Measurements from ENCODE around the gene RAPGEF4. TPM values are rescaled to one million over a fixed set of nuclear protein-coding genes. Genes with fewer than 3 reads are reported as not detected.
A peak's percentile ranks its signal among the peaks of the same experiment; 100 is the strongest.

Gene RAPGEF4
- total and polyA plus RNA-seq, 8 donors, result 3.6 to 23.7 (median 9.8) TPM; not detected in 1

- TF ChIP-seq POLR2AphosphoS5 (IDR thresholded peaks at IDR 0.05) (peak in 1 of 3 donors; percentile 7), CTCF (IDR thresholded peaks at IDR 0.05) (no peak)
- Histone ChIP-seq H3K27ac (peak overlapping the region; percentile 83 to 99 (median 92)), H3K4me3 (peak overlapping the region; percentile 72 to 86 (median 78)), H3K36me3 (no peaks in the 10 kb centered on the region), H3K9me3 (no peaks in the 10 kb centered on the region), H3K4me1 (peaks cover 0 to 57% (median 28%) of the 10 kb centered on the region in 4 donors), H3K27me3 (no peaks in the 10 kb centered on the region)
- WGBS, 5 donors, result 2 to 12% (median 5%) methylated on average over 27 of the region's 27 CpGs
- DNase-seq, result peak; percentile 44 to 78
- intact Hi-C loops (cut with DNase I; ENCODE audit: low total_unique reads), result no loop called here
Observed at GRCh38 chr2:173076581-173077345, 341.1 kb downstream of the RAPGEF4 start.

- Histone ChIP-seq H3K27ac (peak overlapping the region in 4 of 5 donors; percentile 89 to 99 (median 94)), H3K9me3 (no peaks in the 10 kb centered on the region), H3K36me3 (no peaks in the 10 kb centered on the region), H3K27me3 (no peaks in the 10 kb centered on the region), H3K4me1 (peaks cover 0 to 61% (median 29%) of the 10 kb centered on the region in 4 donors), H3K4me3 (peak overlapping the region; percentile 72 to 86 (median 78))
- peak in 1 of 2 donors; percentile 47 for DNase-seq
- TF ChIP-seq CTCF (IDR thresholded peaks at IDR 0.05) (no peak), POLR2AphosphoS5 (IDR thresholded peaks at IDR 0.05) (no peak), EP300 (IDR thresholded peaks at IDR 0.05) (no peak), POLR2A (IDR thresholded peaks at IDR 0.05) (no peak)
- intact Hi-C loops (cut with DNase I; ENCODE audit: low total_unique reads), result no loop called here
- 24 to 45% (median 32%) methylated on average over 5 of the region's 5 CpGs for WGBS, 5 donors
Observed at GRCh38 chr2:173077506-173078177, 342.0 kb downstream of the RAPGEF4 start.

- peak overlapping the region in 2 of 5 donors; percentile 95 to 99 for H3K27ac ChIP-seq
- H3K4me3 ChIP-seq, result no peak overlapping the region
- H3K4me1 ChIP-seq, result peaks cover 0 to 64% (median 30%) of the 10 kb centered on the region in 4 donors
- 75 to 87% (median 85%) methylated on average over 3 of the region's 3 CpGs for WGBS, 5 donors
- no peaks in the 10 kb centered on the region for H3K27me3 ChIP-seq
- no peaks in the 10 kb centered on the region for H3K36me3 ChIP-seq
- no peak for DNase-seq
- intact Hi-C loops (cut with DNase I; ENCODE audit: low total_unique reads), result no loop called here
- no peak for TF ChIP-seq POLR2A (IDR thresholded peaks at IDR 0.05)
- no peak for TF ChIP-seq POLR2AphosphoS5 (IDR thresholded peaks at IDR 0.05)
- TF ChIP-seq EP300 (IDR thresholded peaks at IDR 0.05), result no peak
- no peak for TF ChIP-seq CTCF (IDR thresholded peaks at IDR 0.05)
- H3K9me3 ChIP-seq, result no peaks in the 10 kb centered on the region
Observed at GRCh38 chr2:173079141-173079540, 343.5 kb downstream of the RAPGEF4 start.

GRCh38 chr2:173079973-173080860 lies 344.6 kb downstream of the RAPGEF4 start:
- intact Hi-C loops (cut with DNase I; ENCODE audit: low total_unique reads), result no loop called here
- DNase-seq, result no peak

More at GRCh38 chr2:173079973-173080860, 344.6 kb downstream of the RAPGEF4 start:
- no peak overlapping the region for H3K4me3 ChIP-seq
- no peaks in the 10 kb centered on the region for H3K9me3 ChIP-seq
- peak overlapping the region in 1 of 5 donors; percentile 7 for H3K27ac ChIP-seq
- H3K36me3 ChIP-seq, result no peaks in the 10 kb centered on the region
- 88 to 92% (median 90%) methylated on average over 6 of the region's 6 CpGs for WGBS, 5 donors
- H3K4me1 ChIP-seq, result peaks cover 0 to 68% (median 28%) of the 10 kb centered on the region in 4 donors
- no peaks in the 10 kb centered on the region for H3K27me3 ChIP-seq
- TF ChIP-seq CTCF (IDR thresholded peaks at IDR 0.05) (no peak), POLR2A (IDR thresholded peaks at IDR 0.05) (no peak), EP300 (IDR thresholded peaks at IDR 0.05) (no peak), POLR2AphosphoS5 (IDR thresholded peaks at IDR 0.05) (peak in 1 of 3 donors; percentile 7)

Data from stomach (tissue), 9 donors.